IMR-90 (cell line): ENCODE measurements around the gene RNPEPL1. TPM values are rescaled to one million over a fixed set of nuclear protein-coding genes. Genes with fewer than 3 reads are reported as not detected.

ENCODE experiments used
- ATAC-seq: fragments of 200-7000 bp; cut with Tn5 transposase; 2 replicates; pipeline ENCODE4 v1.9.1; 2020; ENCODE audit warnings: low read depth, mild to moderate bottlenecking, moderate library complexity
- BruUV-seq: library from RNA; stranded (reverse); fragments of 400-500 nt; replicated peaks from 2 replicates; lab custom pipeline; 2021; lab: Mats Ljungman, UMichigan
- CTCF ChIA-PET: fragments of 300-600 bp; formaldehyde crosslinking; extraction: SDS; loops from one replicate; lab custom pipeline; 2021; ENCODE audit warnings: antibody characterized with exemption; lab: Yijun Ruan, JAX
- POLR2A ChIA-PET: fragments of 300-600 bp; sonication (Branson Sonifier 250); formaldehyde crosslinking; loops from one replicate; lab custom pipeline; 2022; ENCODE audit warnings: antibody characterized with exemption; ENCODE audit not compliant: unreplicated experiment; lab: Charles Lee
- DNase-seq: peaks from one replicate; pipeline ENCODE4 v3.0.0; 2013
- H2AFZ ChIP-seq: replicated peaks from 2 replicates; pipeline ENCODE3; 2013; ENCODE audit warnings: low read length, mild to moderate bottlenecking; ENCODE audit not compliant: poor library complexity
- H2AK5ac ChIP-seq: 2 replicates; pipeline ENCODE4 v1.6.1; 2013; ENCODE audit warnings: low read depth, low read length, inconsistent platforms
- H2AK9ac ChIP-seq: replicated peaks from 2 replicates; pipeline ENCODE3; 2013; ENCODE audit warnings: mild to moderate bottlenecking, low read depth, low read length, moderate library complexity; ENCODE audit not compliant: poor library complexity
- H2BK120ac ChIP-seq: 2 replicates; pipeline ENCODE4 v1.6.1; 2013; ENCODE audit warnings: low read depth, low read length, inconsistent platforms
- H2BK15ac ChIP-seq: 3 replicates; pipeline ENCODE4 v1.6.1; 2013; ENCODE audit warnings: low read depth, low read length, inconsistent platforms
- H2BK20ac ChIP-seq: 2 replicates; pipeline ENCODE4 v1.6.1; 2013; ENCODE audit warnings: low read depth, mild to moderate bottlenecking, inconsistent platforms, low read length, moderate library complexity
- H2BK5ac ChIP-seq: 2 replicates; pipeline ENCODE4 v1.6.1; 2013; ENCODE audit warnings: mild to moderate bottlenecking, low read depth, low read length, inconsistent platforms; ENCODE audit not compliant: poor library complexity, severe bottlenecking
- H3K14ac ChIP-seq: replicated peaks from 2 replicates; pipeline ENCODE4 v1.6.1; 2013; ENCODE audit warnings: low read depth, low read length, inconsistent platforms
- H3K18ac ChIP-seq: 2 replicates; pipeline ENCODE4 v1.6.1; 2013; ENCODE audit warnings: low read depth, low read length, control low read depth
- H3K23ac ChIP-seq: 2 replicates; pipeline ENCODE4 v1.6.1; 2013; ENCODE audit warnings: low read depth, low read length, inconsistent platforms
- H3K27ac ChIP-seq: 2 replicates; pipeline ENCODE4 v1.5.1; 2013; ENCODE audit warnings: mild to moderate bottlenecking, control low read depth, low read length; ENCODE audit not compliant: insufficient read depth
- H3K27me3 ChIP-seq: 2 replicates; pipeline ENCODE4 v1.6.1; 2013; ENCODE audit warnings: low read length; ENCODE audit not compliant: control insufficient read depth, insufficient read depth
- H3K36me3 ChIP-seq: 2 replicates; pipeline ENCODE4 v1.6.1; 2013; ENCODE audit warnings: low read length, mixed read lengths; ENCODE audit not compliant: control insufficient read depth, insufficient read depth
- H3K4ac ChIP-seq: 2 replicates; pipeline ENCODE4 v1.6.1; 2013; ENCODE audit warnings: low read depth, low read length, inconsistent platforms
- H3K4me1 ChIP-seq: 2 replicates; pipeline ENCODE4 v1.6.1; 2013; ENCODE audit warnings: low read length, mixed read lengths; ENCODE audit not compliant: control insufficient read depth, insufficient read depth
- H3K4me2 ChIP-seq: 2 replicates; pipeline ENCODE4 v1.6.1; 2013; ENCODE audit warnings: low read depth, mild to moderate bottlenecking, control low read depth, low read length, moderate library complexity
- H3K4me3 ChIP-seq: 2 replicates; pipeline ENCODE4 v1.5.1; 2013; ENCODE audit warnings: low read depth, mild to moderate bottlenecking, control low read depth, low read length, moderate library complexity; ENCODE audit not compliant: insufficient read depth
- H3K56ac ChIP-seq: 2 replicates; pipeline ENCODE4 v1.6.1; 2013; ENCODE audit warnings: low read length, inconsistent platforms; ENCODE audit not compliant: insufficient read depth; ENCODE audit errors: extremely low read depth
- H3K79me1 ChIP-seq, 2 experiments: 2 replicates each; pipeline ENCODE4 v1.6.1; 2013; ENCODE audit warnings: low read length in 2 of 2, inconsistent platforms in 1 of 2, low read depth in 1 of 2
- H3K9ac ChIP-seq: 2 replicates; pipeline ENCODE4 v1.6.1; 2013; ENCODE audit warnings: low read depth, low read length, control low read depth
- H3K9me1 ChIP-seq: 2 replicates; pipeline ENCODE4 v1.6.1; 2013; ENCODE audit warnings: low read length, inconsistent platforms; ENCODE audit not compliant: insufficient read depth
- H3K9me3 ChIP-seq: 2 replicates; pipeline ENCODE4 v1.6.1; 2013; ENCODE audit warnings: low read length; ENCODE audit not compliant: control insufficient read depth, insufficient read depth
- H4K20me1 ChIP-seq: 2 replicates; pipeline ENCODE4 v1.6.1; 2013; ENCODE audit warnings: low read length, inconsistent platforms; ENCODE audit not compliant: insufficient read depth
- H4K5ac ChIP-seq: 2 replicates; pipeline ENCODE4 v1.6.1; 2013; ENCODE audit warnings: mild to moderate bottlenecking, low read depth, low read length, control low read depth
- H4K8ac ChIP-seq, 2 experiments: 2 replicates each; pipeline ENCODE4 v1.6.1; 2013; ENCODE audit warnings: low read depth in 2 of 2, low read length in 2 of 2, control low read depth in 1 of 2, inconsistent platforms in 1 of 2
- H4K91ac ChIP-seq: 2 replicates; pipeline ENCODE4 v1.6.1; 2013; ENCODE audit warnings: low read depth, low read length, inconsistent platforms; ENCODE audit not compliant: insufficient read depth
- BHLHE40 ChIP-seq: fragments of 150-350 bp; IDR thresholded peaks from 2 replicates; pipeline ENCODE4 v1.6.1; 2016; ENCODE audit warnings: mild to moderate bottlenecking, low read depth, low read length
- CEBPB ChIP-seq: IDR thresholded peaks from 2 replicates; pipeline ENCODE4 v1.6.1; 2012; ENCODE audit warnings: low read depth, low read length, improper control_type of control experiment
- CHD1 ChIP-seq: IDR thresholded peaks from 2 replicates; pipeline ENCODE4 v1.6.1; 2012; ENCODE audit warnings: low read depth, low read length, improper control_type of control experiment
- CTCF ChIP-seq: conservative IDR thresholded peaks from 2 replicates; pipeline ENCODE4 v1.5.1; 2012; ENCODE audit warnings: mild to moderate bottlenecking, low read depth, low read length, improper control_type of control experiment
- FOS ChIP-seq: fragments of 150-350 bp; IDR thresholded peaks from 2 replicates; pipeline ENCODE4 v1.6.1; 2016; ENCODE audit warnings: low read depth, low read length
- MAFK ChIP-seq: IDR thresholded peaks from 2 replicates; pipeline ENCODE4 v1.6.1; 2012; ENCODE audit warnings: low read depth, low read length, improper control_type of control experiment
- MAZ ChIP-seq: IDR thresholded peaks from 2 replicates; pipeline ENCODE4 v1.6.1; 2012; ENCODE audit warnings: low read depth, mild to moderate bottlenecking, low read length, improper control_type of control experiment, moderate library complexity, borderline replicate concordance
- MXI1 ChIP-seq: IDR thresholded peaks from 2 replicates; pipeline ENCODE4 v1.6.1; 2012; ENCODE audit warnings: low read depth, mild to moderate bottlenecking, low read length, moderate library complexity, borderline replicate concordance
- NFE2L2 ChIP-seq: fragments of 150-350 bp; IDR thresholded peaks from 2 replicates; pipeline ENCODE4 v1.6.1; 2016; ENCODE audit warnings: low read depth, mild to moderate bottlenecking, low read length
- POLR2A ChIP-seq: IDR thresholded peaks from 2 replicates; pipeline ENCODE4 v1.6.1; 2012; ENCODE audit warnings: mild to moderate bottlenecking, low read depth, low read length
- RAD21 ChIP-seq: IDR thresholded peaks from 2 replicates; pipeline ENCODE4 v1.6.1; 2012; ENCODE audit warnings: low read length, improper control_type of control experiment
- RCOR1 ChIP-seq: IDR thresholded peaks from 2 replicates; pipeline ENCODE4 v1.6.1; 2012; ENCODE audit warnings: mild to moderate bottlenecking, low read length, improper control_type of control experiment; ENCODE audit not compliant: insufficient replicate concordance
- RFX5 ChIP-seq: IDR thresholded peaks from 2 replicates; pipeline ENCODE4 v1.8.0; 2012; ENCODE audit warnings: low read depth, mild to moderate bottlenecking, low read length, moderate library complexity
- SMC3 ChIP-seq: fragments of 150-350 bp; IDR thresholded peaks from 2 replicates; pipeline ENCODE4 v1.6.1; 2016; ENCODE audit warnings: low read depth, mild to moderate bottlenecking, antibody characterized with exemption, low read length, moderate library complexity
- WGBS, 2 experiments: methylation state at CpG; one replicate each; pipeline versions ENCODE4 v1.1.5 to v1.1.7; 2013; ENCODE audit warnings: missing lambda C conversion rate in 2 of 2; ENCODE audit not compliant: insufficient read length in 1 of 2; ENCODE audit errors: extremely low coverage in 2 of 2; 5-methylcytosine and 5-hydroxymethylcytosine counted together
- dilution Hi-C: fragments of 300-500 bp; cut with HindIII; formaldehyde crosslinking; loops from one replicate; pipeline ENCODE4 v1.14.3; 2018; ENCODE audit warnings: low sequenced_read_pairs; ENCODE audit not compliant: unreplicated experiment
- in situ Hi-C: fragments of 300-500 bp; cut with MboI; formaldehyde crosslinking; loops from 3 replicates; pipeline ENCODE4 v1.14.3; 2019; ENCODE audit warnings: low sequenced_read_pairs, inconsistent platforms, mixed read lengths
- intact Hi-C: fragments of 100-400 bp; cut with micrococcal nuclease; formaldehyde crosslinking; loops from 2 replicates; pipeline ENCODE4 v1.10.0; 2022
- polyA plus RNA-seq, 3 experiments: library from polyadenylated mRNA; depleted of rRNA; stranded (reverse); fragments of >200 nt; gene quantifications; 2 replicates each; pipeline ENCODE4 v1.2.3, GENCODE V29; 2012; ENCODE audit warnings: low replicate concordance in 1 of 3
- total RNA-seq: library from RNA; depleted of rRNA; stranded (reverse); fragments of >200 nt; gene quantifications from 2 replicates; pipeline ENCODE4 v1.2.3, GENCODE V29; 2012
- TF ChIP-seq, protein P1 (sequence below): fragments of 150-350 bp; IDR thresholded peaks from 2 replicates; pipeline ENCODE4 v1.6.1; 2016; ENCODE audit warnings: low read depth, mild to moderate bottlenecking, low read length, moderate library complexity, borderline replicate concordance
- TF ChIP-seq, protein P2 (sequence below): fragments of 150-350 bp; IDR thresholded peaks from 2 replicates; pipeline ENCODE4 v1.6.1; 2017; ENCODE audit warnings: mild to moderate bottlenecking, antibody characterized with exemption, low read length, low read depth

The RNPEPL1 gene
- total and polyA plus RNA-seq, 2 of the 4 experiments (the other 2 are of a cell fraction), result 3.8 to 18.7 TPM

DNA sequence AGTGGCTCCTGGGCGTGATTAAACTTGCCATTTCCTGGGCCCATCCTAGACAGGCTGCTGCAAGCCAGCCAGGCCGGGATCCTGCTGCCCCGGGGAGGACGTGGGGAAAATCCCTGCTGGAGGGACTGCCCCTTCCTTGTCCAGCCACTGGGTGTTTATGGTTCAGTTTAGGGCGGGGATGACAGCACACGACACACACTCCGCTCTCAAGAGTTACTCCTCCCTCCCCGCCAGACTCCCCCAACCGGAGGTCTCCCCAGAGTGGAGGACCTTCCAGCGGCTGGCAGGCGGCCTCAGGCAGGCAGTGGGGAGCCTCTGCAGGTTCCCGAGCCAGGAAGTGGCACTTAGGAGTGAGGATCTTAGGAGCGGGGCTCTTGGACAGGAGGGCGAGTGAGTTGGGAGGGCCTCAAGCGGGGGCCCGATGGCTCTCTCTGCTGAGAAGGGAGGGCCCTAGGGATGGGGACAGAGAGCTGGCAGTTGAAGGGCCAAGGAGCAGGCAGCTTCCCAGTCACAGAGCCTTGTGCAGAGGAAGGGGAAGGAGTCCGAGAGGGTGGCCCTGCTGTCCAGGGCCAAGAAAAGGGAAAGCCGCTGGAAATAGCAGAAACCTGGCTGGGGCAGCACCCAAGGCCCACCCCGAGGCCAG is 51.3 kb downstream of the RNPEPL1 start:
- Histone ChIP-seq H2AFZ (peak overlapping the region; percentile 70), H4K20me1 (no peaks in the 10 kb centered on the region), H3K4ac (no peak overlapping the region), H3K4me3 (no peak overlapping the region), H2AK5ac (no peak overlapping the region), H3K27me3 (no peaks in the 10 kb centered on the region), H2AK9ac (no peak overlapping the region), H3K27ac (no peak overlapping the region), H3K9ac (no peak overlapping the region), H3K4me2 (no peak overlapping the region), H2BK20ac (no peak overlapping the region), H3K9me3 (no peaks in the 10 kb centered on the region; the same call in none of the 2 replicates), H3K18ac (no peak overlapping the region), H3K79me1 (no peaks in the 10 kb centered on the region), H4K91ac (no peak overlapping the region), H3K14ac (no peak overlapping the region), H2BK5ac (no peak overlapping the region), H3K56ac (no peak overlapping the region), H3K9me1 (no peaks in the 10 kb centered on the region), H2BK15ac (no peak overlapping the region), H4K8ac (no peak overlapping the region), H3K23ac (no peak overlapping the region), H3K4me1 (no peaks in the 10 kb centered on the region), H2BK120ac (no peak overlapping the region), H4K5ac (no peak overlapping the region), H3K36me3 (no peaks in the 10 kb centered on the region)
- no TSS peak for BruUV-seq
- intact Hi-C loops (no loop called here), dilution Hi-C loops (no loop called here), in situ Hi-C loops (no loop called here)
- TF ChIP-seq CHD1, result no peak
- TF ChIP-seq RCOR1, result no peak
- no peak for TF ChIP-seq RFX5
- TF ChIP-seq MAZ, result no peak
- no peak for TF ChIP-seq RAD21
- TF ChIP-seq FOS, result no peak
- no peak for TF ChIP-seq CEBPB
- TF ChIP-seq BHLHE40, result no peak
- no peak for TF ChIP-seq POLR2A
- no peak for TF ChIP-seq MXI1
- TF ChIP-seq SMC3, result no peak
- TF ChIP-seq NFE2L2, result no peak
- TF ChIP-seq MAFK, result no peak
- TF ChIP-seq, protein P1, sequence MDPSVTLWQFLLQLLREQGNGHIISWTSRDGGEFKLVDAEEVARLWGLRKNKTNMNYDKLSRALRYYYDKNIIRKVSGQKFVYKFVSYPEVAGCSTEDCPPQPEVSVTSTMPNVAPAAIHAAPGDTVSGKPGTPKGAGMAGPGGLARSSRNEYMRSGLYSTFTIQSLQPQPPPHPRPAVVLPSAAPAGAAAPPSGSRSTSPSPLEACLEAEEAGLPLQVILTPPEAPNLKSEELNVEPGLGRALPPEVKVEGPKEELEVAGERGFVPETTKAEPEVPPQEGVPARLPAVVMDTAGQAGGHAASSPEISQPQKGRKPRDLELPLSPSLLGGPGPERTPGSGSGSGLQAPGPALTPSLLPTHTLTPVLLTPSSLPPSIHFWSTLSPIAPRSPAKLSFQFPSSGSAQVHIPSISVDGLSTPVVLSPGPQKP, result no peak
- TF ChIP-seq CTCF, result no peak
- TF ChIP-seq, protein P2, sequence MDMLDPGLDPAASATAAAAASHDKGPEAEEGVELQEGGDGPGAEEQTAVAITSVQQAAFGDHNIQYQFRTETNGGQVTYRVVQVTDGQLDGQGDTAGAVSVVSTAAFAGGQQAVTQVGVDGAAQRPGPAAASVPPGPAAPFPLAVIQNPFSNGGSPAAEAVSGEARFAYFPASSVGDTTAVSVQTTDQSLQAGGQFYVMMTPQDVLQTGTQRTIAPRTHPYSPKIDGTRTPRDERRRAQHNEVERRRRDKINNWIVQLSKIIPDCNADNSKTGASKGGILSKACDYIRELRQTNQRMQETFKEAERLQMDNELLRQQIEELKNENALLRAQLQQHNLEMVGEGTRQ, result no peak
- POLR2A ChIA-PET, result no interaction called here
- 0 out of 2 replicates have a peak, but pooled peaks have one; percentile 19 for ATAC-seq
- 77% methylated on average over 6 of the region's 19 CpGs; no CpG with 5 or more reads in 1 of the 2 experiments for WGBS, 2 experiments
- CTCF ChIA-PET, result no interaction called here
- DNase-seq, result no peak
